GM18511 (cell line): Measurements from ENCODE around the gene TAF1C.

ENCODE experiments used
- ATAC-seq: cut with Tn5 transposase; IDR thresholded peaks from one replicate; pipeline ENCODE4 v1.9.1; 2021; ENCODE audit warnings: mild to moderate bottlenecking, moderate library complexity; ENCODE audit not compliant: unreplicated experiment

The TAF1C gene

GRCh38 chr16:84184775-84185174 lies 2.1 kb downstream of the TAF1C start:
- ATAC-seq: no peak

GRCh38 chr16:84183911-84184591 lies 2.8 kb downstream of the TAF1C start:
- ATAC-seq: no peak

- ATAC-seq: no peak
These were observed 3.3 kb downstream of the TAF1C start for GRCh38 chr16:84183572-84183875.

GRCh38 chr16:84182680-84183571 lies 3.9 kb downstream of the TAF1C start:
- no peak for ATAC-seq

- no peak for ATAC-seq
These were observed 4.8 kb downstream of the TAF1C start for GRCh38 chr16:84182104-84182503.

GRCh38 chr16:84181144-84181915 lies 5.5 kb downstream of the TAF1C start:
- no peak for ATAC-seq

GRCh38 chr16:84180519-84181140 lies 6.2 kb downstream of the TAF1C start:
- ATAC-seq: no peak

- ATAC-seq: no peak
These were observed 7.1 kb downstream of the TAF1C start for GRCh38 chr16:84179612-84180320.

GRCh38 chr16:84178892-84179611 lies 7.8 kb downstream of the TAF1C start:
- no peak for ATAC-seq

GRCh38 chr16:84178146-84178765 lies 8.6 kb downstream of the TAF1C start:
- no peak for ATAC-seq

GRCh38 chr16:84177741-84178073 lies 9.2 kb downstream of the TAF1C start:
- ATAC-seq: no peak

GRCh38 chr16:84176192-84177053 lies 10.4 kb downstream of the TAF1C start:
- no peak for ATAC-seq

GRCh38 chr16:84175350-84176081 lies 11.3 kb downstream of the TAF1C start:
- peak; percentile 88 for ATAC-seq

GRCh38 chr16:84174396-84174795 lies 12.5 kb downstream of the TAF1C start:
- no peak for ATAC-seq

- no peak for ATAC-seq
These were observed 17.0 kb downstream of the TAF1C start for GRCh38 chr16:84169765-84170310.

GRCh38 chr16:84166796-84167695 lies 19.8 kb downstream of the TAF1C start:
- no peak for ATAC-seq

GRCh38 chr16:84165746-84166145 lies 21.1 kb downstream of the TAF1C start:
- no peak for ATAC-seq
